Measurements from ENCODE around the gene BNIP1. TPM values are rescaled to one million over a fixed set of nuclear protein-coding genes. Genes with fewer than 3 reads are reported as not detected.

BNIP1 gene
- polyA plus RNA-seq, 1 donor from 2014 or later, result 23.3 TPM

DNA sequence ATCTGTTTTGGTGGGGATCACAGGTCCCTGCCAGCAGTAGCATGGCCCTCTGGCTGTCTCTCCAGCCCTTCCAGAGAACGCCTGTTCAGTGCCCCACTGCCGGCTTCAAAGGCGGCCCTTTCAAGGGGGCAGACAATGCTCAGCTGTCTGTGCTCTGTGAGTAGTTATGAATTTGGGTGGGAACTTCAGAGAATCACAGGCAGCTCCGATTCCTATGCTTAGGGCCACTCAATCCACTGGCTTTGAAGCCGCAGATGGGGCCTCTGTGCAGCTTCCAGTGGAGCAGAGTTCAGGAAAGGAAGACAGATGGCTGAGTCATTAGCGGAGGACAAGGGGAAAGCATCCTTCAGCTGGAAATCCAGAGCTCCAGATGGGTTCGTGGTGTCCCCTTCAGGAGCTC, 48.2 kb downstream of the BNIP1 start:
- Histone ChIP-seq H2AFZ (ENCODE audit: low read depth, low read length) (no peak overlapping the region), H3K9me2 (ENCODE audit: insufficient read depth, low read length) (no peaks in the 10 kb centered on the region)

DNA sequence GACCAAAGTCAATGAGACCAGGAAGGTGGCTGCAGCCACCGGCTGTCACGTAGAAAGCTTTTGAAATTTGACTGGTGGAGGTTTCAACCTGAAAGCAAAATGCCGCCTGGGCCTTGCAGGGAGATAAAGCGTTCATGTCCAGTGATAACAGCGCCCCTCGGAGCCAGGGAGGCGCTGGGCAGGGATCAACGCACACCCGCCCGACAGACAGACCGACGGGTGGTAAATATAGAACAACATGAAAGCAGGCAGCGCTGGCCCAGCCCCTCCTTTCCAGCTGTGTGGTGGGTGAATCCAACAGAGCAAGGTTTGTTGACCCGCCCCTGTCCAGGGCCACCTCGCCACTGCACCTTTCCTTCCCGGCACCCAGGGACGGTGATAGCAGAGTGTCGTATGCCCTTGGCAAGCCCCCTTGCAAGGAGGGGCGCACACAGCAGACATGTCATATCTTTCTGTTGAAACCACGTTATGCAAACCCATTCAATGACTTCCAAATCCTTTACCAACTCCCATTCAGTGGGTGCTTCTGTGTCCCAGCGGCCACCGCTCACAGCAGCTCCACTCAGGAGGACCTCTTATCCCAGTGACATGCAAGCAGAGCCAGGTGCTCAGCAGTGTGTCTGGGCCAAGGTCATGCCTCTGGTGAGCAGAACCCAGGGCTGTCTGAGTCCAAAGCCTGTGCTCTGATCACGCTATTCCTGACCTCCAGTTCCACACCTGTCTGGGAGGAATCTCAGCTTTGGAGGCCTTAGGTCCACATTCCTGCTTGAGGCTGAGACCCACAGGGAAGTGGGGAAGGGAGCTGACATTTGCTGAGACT, 52.0 kb downstream of the BNIP1 start:
- Histone ChIP-seq H3F3A (ENCODE audit: insufficient read depth, low read length, poor library complexity, severe bottlenecking) (no peaks in the 10 kb centered on the region), H2AFZ (ENCODE audit: low read depth, low read length) (no peak overlapping the region), H3K27me3 (ENCODE audit: insufficient read depth, low read depth, low read length) (no peaks in the 10 kb centered on the region), H3K27ac (ENCODE audit: low read length) (no peak overlapping the region), H3K9me2 (ENCODE audit: insufficient read depth, low read length) (no peaks in the 10 kb centered on the region), H3K79me2 (replicated peaks; ENCODE audit: insufficient read depth, low read length) (no peaks in the 10 kb centered on the region), H3K9me3 (ENCODE audit: low read length) (peaks cover 3% of the 10 kb centered on the region), H3K36me3 (ENCODE audit: insufficient read depth, low read length) (no peaks in the 10 kb centered on the region), H4K20me1 (ENCODE audit: insufficient read depth) (no peaks in the 10 kb centered on the region), H3K4me3 (ENCODE audit: low read length) (no peak overlapping the region), H3K9ac (ENCODE audit: low read length) (no peak overlapping the region), H3K4me2 (ENCODE audit: low read length) (no peak overlapping the region)
- TF ChIP-seq, protein P1, sequence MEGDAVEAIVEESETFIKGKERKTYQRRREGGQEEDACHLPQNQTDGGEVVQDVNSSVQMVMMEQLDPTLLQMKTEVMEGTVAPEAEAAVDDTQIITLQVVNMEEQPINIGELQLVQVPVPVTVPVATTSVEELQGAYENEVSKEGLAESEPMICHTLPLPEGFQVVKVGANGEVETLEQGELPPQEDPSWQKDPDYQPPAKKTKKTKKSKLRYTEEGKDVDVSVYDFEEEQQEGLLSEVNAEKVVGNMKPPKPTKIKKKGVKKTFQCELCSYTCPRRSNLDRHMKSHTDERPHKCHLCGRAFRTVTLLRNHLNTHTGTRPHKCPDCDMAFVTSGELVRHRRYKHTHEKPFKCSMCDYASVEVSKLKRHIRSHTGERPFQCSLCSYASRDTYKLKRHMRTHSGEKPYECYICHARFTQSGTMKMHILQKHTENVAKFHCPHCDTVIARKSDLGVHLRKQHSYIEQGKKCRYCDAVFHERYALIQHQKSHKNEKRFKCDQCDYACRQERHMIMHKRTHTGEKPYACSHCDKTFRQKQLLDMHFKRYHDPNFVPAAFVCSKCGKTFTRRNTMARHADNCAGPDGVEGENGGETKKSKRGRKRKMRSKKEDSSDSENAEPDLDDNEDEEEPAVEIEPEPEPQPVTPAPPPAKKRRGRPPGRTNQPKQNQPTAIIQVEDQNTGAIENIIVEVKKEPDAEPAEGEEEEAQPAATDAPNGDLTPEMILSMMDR (IDR thresholded peaks at IDR 0.05; ENCODE audit: poor library complexity, severe bottlenecking), result no peak
- TF ChIP-seq RAD21 (conservative IDR thresholded peaks at IDR 0.05) (no peak), EP300 (conservative IDR thresholded peaks at IDR 0.05; ENCODE audit: poor library complexity, severe bottlenecking) (no peak), MXI1 (conservative IDR thresholded peaks at IDR 0.05; ENCODE audit: poor library complexity, severe bottlenecking) (no peak), SMC3 (conservative IDR thresholded peaks at IDR 0.05; ENCODE audit: poor library complexity) (no peak), EZH2 (IDR thresholded peaks at IDR 0.05; ENCODE audit: borderline replicate concordance, insufficient read depth, low read length, poor library complexity, severe bottlenecking) (no peak), POLR2AphosphoS5 (IDR thresholded peaks at IDR 0.05) (no peak), TAF1 (IDR thresholded peaks at IDR 0.05; ENCODE audit: low read depth) (no peak)
- TF ChIP-seq, protein P2, sequence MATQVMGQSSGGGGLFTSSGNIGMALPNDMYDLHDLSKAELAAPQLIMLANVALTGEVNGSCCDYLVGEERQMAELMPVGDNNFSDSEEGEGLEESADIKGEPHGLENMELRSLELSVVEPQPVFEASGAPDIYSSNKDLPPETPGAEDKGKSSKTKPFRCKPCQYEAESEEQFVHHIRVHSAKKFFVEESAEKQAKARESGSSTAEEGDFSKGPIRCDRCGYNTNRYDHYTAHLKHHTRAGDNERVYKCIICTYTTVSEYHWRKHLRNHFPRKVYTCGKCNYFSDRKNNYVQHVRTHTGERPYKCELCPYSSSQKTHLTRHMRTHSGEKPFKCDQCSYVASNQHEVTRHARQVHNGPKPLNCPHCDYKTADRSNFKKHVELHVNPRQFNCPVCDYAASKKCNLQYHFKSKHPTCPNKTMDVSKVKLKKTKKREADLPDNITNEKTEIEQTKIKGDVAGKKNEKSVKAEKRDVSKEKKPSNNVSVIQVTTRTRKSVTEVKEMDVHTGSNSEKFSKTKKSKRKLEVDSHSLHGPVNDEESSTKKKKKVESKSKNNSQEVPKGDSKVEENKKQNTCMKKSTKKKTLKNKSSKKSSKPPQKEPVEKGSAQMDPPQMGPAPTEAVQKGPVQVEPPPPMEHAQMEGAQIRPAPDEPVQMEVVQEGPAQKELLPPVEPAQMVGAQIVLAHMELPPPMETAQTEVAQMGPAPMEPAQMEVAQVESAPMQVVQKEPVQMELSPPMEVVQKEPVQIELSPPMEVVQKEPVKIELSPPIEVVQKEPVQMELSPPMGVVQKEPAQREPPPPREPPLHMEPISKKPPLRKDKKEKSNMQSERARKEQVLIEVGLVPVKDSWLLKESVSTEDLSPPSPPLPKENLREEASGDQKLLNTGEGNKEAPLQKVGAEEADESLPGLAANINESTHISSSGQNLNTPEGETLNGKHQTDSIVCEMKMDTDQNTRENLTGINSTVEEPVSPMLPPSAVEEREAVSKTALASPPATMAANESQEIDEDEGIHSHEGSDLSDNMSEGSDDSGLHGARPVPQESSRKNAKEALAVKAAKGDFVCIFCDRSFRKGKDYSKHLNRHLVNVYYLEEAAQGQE (IDR thresholded peaks at IDR 0.05; ENCODE audit: borderline replicate concordance), result no peak

More for the DNA sequence above, 48.2 kb downstream of the BNIP1 start:
- Histone ChIP-seq H3K27ac (ENCODE audit: low read length) (no peak overlapping the region), H3K9ac (ENCODE audit: low read length) (no peak overlapping the region), H3K79me2 (replicated peaks; ENCODE audit: insufficient read depth, low read length) (no peaks in the 10 kb centered on the region), H4K20me1 (ENCODE audit: insufficient read depth) (no peaks in the 10 kb centered on the region), H3K27me3 (ENCODE audit: insufficient read depth, low read depth, low read length) (no peaks in the 10 kb centered on the region), H3K9me3 (ENCODE audit: low read length) (no peaks in the 10 kb centered on the region), H3K4me2 (ENCODE audit: low read length) (no peak overlapping the region), H3K36me3 (ENCODE audit: insufficient read depth, low read length) (no peaks in the 10 kb centered on the region), H3K4me3 (ENCODE audit: low read length) (no peak overlapping the region), H3F3A (ENCODE audit: insufficient read depth, low read length, poor library complexity, severe bottlenecking) (no peaks in the 10 kb centered on the region)
- TF ChIP-seq, protein P2 (IDR thresholded peaks at IDR 0.05; ENCODE audit: borderline replicate concordance), result no peak
- TF ChIP-seq TAF1 (IDR thresholded peaks at IDR 0.05; ENCODE audit: low read depth) (no peak), EZH2 (IDR thresholded peaks at IDR 0.05; ENCODE audit: borderline replicate concordance, insufficient read depth, low read length, poor library complexity, severe bottlenecking) (no peak), POLR2AphosphoS5 (IDR thresholded peaks at IDR 0.05) (no peak), SMC3 (conservative IDR thresholded peaks at IDR 0.05; ENCODE audit: poor library complexity) (no peak), RAD21 (conservative IDR thresholded peaks at IDR 0.05) (no peak), MXI1 (conservative IDR thresholded peaks at IDR 0.05; ENCODE audit: poor library complexity, severe bottlenecking) (no peak), EP300 (conservative IDR thresholded peaks at IDR 0.05; ENCODE audit: poor library complexity, severe bottlenecking) (no peak)
- TF ChIP-seq, protein P1 (IDR thresholded peaks at IDR 0.05; ENCODE audit: poor library complexity, severe bottlenecking), result no peak
